ENCODE measurements around the gene DDX31.

Gene DDX31

DNA sequence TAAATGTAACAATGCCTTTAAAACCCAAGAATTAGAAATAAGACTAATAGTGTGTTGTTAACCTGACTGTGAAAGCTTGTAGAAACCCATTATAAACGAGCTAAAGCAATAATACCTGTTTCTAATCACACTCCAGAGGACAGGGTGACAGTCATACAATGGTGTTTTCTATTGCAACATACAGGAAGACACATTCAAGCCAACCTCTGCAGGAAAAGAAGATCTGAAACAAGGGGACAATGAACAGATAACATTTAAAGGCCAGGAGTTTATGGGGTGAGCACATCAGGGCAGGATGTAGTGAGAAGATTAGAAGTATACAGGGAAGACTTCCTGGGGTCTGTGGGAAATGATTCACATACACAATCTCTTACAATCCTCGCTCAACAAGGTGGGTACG, 73.6 kb downstream of the DDX31 start:
- no peak for DNase-seq (ENCODE audit: low read depth in 2 of 2)

DNA sequence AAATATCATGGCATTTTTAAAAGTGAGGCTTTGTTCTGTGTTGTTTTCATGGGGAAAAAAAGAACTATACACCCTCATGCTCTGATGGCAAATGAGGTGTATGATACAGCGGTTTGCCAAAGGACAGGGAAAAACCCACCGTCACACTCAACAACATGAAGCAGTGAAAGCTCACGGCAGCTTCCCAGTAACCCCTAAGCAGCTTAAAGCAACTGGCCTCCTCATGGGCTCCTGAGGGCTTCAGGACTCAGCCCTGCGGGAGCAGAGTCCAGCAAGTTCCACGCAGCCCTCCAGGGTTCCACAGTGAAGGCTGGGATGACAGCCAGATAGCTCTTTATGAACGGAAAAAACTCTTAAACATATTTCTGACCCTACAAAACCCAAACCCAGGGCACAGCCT, 74.5 kb downstream of the DDX31 start:
- no peak for DNase-seq (ENCODE audit: low read depth in 2 of 2)

DNA sequence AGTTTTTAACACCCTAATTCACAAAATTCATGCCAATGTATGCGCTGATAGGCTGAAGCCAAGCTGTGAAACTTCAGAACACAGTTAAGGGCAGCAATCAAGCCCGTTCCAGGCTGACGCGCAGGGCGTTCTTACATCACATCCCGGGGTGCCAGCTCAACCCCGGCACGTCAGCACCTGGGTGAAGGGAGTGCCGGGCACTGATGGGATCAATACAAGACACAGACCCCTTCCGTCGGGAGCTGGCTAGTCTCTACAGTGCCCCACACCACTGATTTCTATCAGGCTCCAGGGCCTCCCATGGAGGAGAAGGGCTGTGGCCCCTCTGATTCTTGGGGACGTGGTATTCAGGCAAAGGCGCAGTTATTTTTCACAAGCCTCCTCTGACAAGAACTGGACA, 75.4 kb downstream of the DDX31 start:
- DNase-seq (ENCODE audit: low read depth in 2 of 2), result no peak

DNA sequence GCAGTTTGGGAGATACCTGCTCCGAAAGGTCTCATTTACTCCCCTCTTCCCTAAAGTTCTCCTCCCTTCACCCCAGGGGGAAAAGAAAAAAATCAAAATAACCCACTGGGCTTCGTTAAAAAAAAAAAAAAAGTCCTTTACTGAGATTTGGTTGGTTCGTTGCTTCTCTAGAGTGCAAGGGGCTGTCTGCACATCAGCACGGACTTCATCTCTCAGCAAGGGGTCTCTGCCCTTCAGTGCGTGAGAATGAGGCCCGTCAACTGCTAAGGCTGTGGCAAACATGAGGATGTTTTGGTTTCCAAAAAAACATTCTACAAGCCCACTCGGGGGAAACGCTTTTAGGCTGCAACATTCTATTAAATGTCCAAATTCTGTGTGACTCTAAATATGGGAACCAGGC, 77.3 kb downstream of the DDX31 start:
- no peak for DNase-seq (ENCODE audit: low read depth in 2 of 2)

DNA sequence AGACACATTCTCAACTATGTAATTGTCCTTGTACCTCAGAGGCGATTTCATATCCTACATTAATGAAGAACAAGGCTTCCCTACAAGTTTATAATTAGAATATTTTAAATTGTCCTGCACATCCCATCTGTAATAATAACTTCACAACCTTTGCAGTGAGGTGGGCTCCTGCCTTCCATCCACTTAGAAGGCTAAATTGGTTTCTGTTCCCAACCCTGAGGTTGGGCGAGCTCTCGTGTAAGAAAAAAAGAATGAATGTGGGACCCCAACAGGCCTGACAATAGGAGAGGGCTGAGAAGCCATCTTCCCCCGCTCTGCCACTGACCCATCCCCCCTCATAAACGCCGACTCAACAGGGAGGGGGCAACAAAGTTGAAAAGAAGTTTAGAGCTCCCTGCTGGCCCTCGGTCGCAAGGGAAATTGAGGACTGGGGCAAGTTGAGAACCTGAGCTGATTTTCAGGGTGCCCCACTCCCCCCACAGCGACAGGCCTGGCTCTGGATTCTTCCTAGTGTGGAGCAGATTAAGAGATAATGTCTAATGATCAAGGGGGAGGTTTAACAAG, 78.0 kb downstream of the DDX31 start:
- DNase-seq (ENCODE audit: low read depth in 2 of 2), result no peak

DNA sequence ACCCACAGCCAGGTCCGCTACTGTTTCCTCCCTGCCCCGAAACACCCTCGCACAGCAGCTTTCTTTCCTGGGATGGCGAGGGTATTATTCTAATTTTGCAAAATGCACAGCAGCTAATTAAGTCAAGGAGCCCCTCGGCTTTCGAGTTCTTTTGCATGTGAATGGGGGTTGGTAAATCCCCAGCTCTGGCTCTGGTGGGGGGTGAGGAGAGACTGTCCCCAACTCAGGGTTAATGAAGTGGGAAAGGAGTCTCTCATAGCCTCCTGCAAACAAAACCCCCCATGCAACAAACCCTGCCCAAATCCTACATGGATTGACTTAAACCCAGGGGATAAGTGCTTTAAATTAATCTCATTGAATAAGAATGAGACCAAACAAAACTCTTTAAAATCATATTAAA, 78.5 kb downstream of the DDX31 start:
- no peak for DNase-seq (ENCODE audit: low read depth in 2 of 2)

DNA sequence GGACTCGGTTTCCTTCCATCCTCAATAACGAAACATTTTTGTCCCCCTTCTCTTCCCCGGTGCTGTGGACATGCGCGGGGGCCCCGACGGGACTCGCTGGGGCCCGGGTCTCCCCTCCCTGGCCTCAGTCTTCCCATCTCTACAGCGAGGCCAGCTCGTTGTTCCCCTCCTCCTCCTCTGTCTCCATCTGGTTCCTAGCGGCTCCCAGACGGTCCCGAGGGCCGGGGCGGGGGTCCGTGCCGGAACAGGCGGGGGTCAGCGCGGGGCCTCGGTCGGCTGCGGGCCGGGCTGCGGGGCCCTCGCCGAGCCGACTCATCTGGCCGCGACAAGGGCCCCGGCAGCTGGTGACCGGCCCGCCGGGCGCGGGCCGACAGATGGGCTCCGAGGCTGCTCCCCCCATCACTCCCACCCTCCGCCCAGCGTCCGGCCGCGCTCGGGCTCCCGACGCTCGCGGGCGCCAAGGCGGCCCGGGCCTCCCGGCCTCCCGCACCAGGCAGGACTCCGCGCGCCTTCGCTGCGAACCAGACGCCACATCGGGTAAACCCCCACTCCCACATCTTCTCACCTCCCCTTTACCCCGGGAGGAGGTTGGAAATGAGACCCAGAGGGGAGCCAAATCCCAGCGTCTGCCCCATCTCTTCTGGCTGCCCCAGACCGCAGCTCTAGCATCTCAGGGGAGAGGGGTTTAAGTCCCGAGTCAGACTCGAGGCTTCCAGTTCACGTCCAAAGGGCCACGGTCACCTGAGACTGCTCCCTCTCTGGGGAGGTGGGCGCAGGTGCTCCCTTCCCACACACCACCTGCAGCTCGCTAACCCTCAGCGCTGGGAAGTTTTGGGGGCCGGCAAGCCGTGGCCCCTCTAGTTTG, 79.2 kb downstream of the DDX31 start:
- no peak for DNase-seq (ENCODE audit: low read depth in 2 of 2)

DNA sequence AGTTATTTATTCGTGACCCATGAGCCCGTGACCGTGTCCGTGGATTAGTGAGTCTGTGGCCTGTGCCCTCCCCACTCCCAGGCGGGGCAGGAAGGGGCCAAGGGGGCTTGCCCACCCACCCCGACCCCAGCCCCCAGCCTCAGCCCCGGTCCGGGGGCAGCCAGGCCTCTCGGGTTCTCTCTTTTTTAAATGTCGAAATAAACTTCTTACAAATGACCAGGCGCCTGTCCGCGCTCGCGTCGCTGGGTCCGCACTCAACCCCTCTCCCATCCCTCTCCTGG, 79.8 kb downstream of the DDX31 start:
- no peak for DNase-seq (ENCODE audit: low read depth in 2 of 2)

DNA sequence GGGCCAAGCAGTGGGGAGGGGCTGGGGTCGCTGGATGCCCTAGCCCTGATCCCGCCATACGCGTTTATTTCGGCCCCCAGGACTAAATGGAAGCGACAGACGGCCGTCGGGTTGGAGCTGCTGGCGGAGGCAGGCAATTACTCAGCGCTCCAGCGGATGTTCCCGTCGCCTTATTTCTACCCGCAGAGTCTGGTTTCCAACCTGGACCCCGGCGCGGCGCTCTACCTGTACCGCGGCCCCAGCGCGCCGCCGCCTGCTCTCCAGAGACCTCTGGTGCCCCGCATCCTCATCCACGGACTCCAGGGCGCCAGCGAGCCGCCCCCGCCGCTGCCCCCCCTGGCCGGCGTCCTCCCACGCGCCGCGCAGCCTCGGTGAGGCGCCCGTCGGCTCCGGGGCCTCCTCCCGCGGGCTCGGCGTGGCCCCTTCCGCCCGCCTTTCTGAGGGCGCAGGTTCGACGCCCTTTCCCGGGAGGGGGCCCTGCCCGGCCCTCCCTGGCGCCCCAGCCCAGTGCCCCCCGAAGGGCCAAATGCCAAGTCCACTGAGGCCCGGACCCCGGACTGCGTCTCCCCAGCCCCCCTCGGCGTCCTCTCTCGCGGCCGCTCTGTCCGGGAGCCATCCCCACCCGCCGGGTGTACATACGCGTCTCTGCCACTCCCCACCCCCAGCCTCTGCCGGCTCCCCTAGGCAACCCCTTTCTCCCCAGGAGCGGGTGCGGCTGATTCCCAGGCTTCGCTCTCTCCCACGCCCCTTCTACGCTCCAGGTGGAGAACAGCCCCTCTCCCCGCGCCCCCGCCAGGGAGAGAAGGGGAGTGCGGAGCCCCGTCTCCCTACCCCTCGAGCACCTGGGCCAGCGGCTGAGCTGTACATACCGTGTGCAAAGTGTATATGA, 80.4 kb downstream of the DDX31 start:
- no peak for DNase-seq (ENCODE audit: low read depth in 2 of 2)

DNA sequence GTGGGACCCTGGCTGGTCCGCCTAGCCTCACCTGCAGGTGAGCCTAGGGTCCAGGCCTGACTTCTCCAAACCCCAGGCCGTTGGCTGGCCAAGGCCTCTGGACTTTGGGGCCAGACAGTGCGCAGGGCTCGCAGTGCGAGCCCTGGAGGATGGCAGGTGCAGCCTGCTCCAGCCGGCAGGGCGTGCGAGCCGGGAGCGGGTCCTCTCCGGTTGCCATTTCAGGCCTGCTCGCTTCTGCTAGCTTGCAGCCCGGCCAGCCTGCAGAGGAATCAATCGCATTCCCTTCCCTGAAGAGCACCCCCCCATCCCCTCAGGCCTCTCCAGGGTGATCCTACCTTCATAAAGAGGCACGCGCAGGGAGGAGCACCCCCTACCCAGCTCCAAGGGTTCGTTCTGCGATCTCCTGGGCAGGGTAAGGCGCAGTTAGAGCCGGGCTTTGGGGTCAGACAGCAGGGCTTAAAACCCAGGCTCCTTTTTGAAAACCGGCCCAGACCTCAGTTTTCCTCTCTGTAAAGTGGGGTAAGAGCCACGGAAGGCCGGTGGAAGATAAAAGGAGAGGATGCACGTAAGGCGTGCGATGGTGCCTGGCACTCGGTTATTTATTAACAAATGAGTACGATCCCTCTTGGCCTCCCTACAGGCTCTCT, 81.2 kb downstream of the DDX31 start:
- no peak for DNase-seq (ENCODE audit: low read depth in 2 of 2)

DNA sequence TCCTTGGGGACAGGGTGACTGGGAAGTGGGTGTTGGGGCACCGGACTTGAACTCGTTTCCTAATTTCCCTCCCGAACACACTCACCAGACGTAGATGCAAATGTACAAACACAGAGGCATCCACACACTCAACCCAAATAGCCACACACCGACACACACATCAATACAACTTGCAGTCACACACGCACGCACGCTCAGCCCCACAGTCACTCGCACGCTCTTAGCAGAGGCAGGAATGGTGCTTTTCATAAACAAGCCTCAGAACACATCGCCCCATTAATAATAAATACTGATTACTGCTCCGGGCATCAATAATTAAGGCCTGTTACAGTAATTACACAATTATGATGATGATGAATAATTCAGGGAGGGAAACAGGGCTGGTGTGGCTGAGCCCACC, 81.7 kb downstream of the DDX31 start:
- DNase-seq (ENCODE audit: low read depth in 2 of 2), result no peak

DNA sequence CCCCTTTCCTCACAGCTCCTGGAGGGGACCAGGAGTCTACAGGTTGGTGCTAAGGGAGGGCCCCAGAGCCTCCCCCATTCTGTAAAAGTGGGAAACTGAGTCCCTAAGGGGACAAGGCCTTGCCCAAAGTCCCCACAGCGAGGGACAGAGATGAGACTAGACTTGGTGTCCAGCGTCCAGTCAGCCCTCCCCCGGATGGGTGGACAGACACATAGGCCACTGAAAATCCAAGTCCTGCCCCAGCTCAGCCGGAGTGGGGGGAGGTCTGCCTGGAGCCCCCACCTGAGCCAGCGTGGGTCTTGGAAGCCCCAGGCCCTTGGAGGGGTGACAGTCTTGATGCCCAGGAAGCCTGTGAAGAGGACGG, 82.2 kb downstream of the DDX31 start:
- DNase-seq (ENCODE audit: low read depth in 2 of 2), result no peak

DNA sequence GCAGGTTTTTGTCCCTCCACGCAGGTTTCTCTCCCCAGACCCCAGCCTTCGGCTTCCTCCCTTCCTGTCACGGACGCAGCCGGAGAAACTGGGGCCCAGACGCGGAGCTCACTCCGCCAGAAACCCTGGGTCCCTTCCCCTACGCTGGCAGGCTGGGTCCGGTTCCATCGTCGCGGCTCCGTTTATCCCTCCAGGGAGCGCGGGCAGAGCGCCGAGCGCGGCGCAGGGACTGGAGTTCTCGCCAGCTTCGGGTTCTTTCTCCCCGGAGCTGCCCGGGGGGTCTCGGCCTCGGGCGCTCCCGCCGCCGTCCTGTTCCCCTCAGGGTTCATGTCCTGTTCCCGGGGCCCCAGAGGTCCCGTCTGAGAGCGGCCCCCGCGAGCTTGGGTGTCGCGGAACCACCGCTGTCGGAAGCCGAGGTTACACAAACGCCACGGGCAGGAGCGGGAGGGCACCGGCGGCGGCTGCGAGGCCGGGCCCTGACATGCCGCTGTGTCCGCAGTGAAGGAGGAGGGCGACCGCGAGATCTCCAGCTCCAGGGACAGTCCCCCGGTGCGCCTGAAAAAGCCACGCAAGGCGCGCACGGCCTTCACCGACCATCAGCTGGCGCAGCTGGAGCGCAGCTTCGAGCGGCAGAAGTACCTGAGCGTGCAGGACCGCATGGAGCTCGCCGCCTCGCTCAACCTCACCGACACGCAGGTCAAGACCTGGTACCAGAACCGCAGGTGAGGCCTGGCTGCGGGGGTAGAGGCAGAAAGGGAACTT, 82.8 kb downstream of the DDX31 start:
- no peak for DNase-seq (ENCODE audit: low read depth in 2 of 2)

DNA sequence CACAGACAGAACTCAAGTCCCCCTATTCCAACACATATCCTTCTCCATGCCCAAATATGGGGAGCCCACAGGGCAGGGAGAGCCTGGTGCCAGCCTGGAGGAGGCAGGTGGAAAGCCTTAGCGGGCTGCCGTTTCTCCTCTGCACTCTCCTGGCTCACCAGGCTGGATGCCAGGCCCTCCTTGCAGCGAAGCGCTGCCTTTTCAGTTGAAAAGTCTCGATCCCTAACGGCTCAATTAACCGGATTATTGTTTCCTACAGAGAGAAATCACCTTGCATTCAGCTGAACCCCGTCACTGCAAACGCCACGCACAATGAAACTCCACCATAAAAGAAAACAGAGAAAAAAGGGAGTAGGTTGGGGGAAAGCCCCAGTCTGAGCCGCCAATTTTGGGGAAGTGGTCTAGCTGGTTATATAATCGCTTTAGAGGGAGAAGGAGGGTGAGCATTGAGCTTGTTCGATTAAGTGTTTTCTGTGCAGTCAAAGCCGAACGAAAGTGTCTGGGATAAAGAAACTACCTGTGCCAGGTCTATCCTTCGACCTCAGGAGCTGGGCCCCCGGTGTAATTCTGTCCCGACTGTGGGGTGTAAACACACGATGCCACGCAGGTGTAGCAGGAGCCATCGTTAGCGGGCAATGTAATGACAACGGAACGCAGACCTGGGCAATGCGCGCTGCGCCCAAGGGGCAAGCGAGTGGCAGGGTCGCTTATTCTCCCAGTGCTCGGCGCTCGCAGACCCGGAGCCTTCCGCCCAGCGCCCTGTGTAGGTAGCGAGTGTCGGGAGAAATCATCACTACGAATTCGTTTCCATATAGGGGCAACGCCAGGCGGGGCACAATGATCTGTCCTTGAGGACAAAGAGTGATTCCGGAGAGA, 83.6 kb downstream of the DDX31 start:
- DNase-seq (ENCODE audit: low read depth in 2 of 2), result no peak

DNA sequence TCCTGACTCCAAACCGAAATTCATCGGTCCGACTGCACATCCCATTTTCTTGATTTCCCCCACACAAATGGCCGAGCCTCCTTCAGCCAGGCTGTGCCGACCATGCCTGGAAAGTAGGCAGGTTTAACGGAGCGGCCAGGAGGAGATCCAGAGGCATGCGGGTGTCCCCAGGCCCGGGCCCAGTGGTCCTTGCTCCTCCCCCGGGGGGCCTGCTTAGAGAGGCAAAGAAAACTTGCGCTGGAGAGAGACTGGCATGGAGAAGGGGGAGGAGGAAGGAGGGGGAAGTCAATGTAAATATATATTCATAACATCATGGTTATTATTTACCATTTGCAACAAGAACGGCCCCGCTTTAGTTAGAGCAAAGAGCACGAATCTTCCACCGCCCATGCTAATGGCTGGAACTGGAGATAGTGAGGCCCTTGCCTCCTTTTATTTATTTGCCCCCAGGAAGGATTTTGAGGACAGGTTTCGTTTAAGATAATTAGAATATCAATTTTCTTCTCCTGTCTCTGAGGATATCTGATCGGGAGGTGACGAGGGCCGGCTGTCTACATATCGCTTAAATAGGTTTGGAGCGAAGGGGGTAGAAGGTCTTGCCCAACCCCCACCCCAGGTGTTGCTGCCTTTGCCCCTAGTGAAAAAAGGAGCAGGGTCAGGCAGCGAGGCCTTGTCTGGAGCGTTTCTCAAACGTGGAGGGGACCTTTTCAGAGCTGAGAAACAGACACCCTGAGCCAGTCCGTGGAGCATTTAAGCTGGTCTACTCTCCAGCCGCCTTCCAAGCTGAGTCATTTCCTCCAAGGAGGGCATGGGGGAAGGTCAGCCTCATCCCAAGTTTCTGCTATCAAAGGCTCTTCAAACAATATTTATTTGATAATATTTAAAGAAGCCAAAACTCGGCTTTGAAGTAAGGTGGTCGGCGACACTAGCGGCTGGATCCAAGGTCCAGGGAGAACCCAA, 84.9 kb downstream of the DDX31 start:
- no peak for DNase-seq (ENCODE audit: low read depth in 2 of 2)

DNA sequence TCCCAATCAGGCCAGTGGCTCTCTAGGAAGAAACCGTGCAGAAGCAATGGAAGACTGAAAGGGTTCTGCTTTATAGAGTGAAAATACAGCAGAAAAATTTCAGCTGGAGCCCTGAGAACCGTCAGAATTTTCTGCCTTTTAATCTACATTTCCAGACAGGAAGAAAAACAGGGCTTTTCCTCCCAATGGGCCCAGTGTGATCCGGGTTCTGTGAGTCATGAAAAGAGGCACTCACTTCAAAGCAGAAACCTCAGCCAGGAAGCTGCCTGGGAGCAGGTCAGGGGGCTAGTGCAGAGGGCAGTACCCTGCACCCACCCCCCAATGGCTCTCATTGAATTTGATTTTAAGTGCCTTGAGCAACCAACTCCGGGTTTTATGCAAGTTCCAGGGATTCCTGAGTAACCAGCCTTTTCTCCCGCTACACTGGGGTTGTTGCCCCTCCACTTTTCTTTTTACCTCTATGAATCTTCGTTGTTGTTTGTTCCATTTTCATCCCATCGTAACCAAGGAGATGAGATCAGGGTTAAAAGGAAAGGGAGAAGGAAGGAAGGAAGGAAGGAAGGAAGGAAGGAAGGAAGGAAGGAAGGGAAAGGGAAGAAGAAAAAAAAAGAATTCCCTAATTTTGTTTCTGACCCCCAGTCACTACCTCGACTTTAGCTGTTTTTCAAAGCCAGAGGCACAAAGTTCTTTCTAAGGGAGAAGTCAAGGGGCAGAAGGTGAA, 86.0 kb downstream of the DDX31 start:
- DNase-seq (ENCODE audit: low read depth in 2 of 2), result no peak

DNA sequence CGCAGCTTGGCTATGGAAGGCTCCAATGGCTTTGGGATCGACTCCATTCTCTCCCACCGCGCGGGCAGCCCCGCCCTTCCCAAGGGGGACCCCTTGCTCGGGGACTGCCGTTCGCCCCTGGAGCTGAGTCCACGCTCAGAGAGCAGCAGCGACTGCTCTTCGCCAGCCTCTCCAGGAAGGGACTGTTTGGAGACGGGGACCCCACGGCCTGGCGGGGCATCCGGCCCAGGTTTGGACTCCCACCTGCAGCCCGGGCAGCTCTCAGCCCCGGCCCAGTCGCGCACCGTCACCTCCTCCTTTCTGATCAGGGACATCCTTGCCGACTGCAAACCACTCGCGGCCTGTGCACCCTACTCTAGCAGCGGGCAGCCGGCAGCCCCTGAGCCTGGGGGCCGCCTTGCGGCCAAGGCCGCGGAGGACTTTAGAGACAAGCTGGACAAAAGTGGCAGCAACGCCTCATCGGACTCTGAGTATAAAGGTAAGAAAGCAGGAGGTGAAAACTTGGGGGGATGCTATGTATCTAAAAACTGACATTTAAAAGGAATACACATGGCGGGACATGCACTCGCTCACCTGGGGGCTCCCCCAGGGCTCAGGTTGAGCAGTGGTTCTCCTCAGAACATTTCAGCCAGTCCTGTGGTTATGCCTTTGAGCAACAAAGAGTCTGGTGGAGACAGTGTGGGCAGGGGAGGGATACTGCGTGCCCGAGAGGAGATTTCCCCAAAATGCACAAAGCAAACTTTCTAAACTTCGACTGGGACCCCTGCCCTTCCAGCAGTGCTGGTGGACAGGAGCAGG, 86.8 kb downstream of the DDX31 start:
- no peak for DNase-seq (ENCODE audit: low read depth in 2 of 2)

DNA sequence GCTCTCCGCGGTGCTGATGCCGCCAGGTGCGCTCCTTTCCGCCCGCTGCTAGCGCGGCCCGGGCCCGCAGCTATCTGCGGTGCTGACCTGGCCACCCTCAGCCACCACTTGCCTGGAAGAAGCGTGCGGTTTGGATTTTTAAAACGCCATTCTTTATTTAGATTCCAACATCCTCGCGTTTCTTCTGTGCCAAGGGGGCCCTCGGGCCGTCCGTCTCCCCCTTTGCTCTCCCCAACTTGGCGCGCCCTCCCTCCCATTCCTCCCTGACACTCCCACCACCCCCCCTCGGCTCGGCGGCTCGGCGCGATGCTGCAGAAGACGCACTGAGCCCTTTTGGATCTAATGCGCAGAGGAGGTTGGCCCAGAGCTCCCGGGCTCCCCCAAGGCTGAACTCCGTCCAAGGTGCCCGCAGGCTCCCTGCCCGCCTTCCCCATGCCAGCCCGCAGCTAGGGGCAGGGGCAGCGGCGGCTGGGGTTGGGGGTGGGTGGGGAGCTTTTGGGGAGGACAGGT, 87.5 kb downstream of the DDX31 start, which contains the start of gene BARHL1:
Gene BARHL1 (plus strand): TSS at position 331 of the 510 bp plus-strand sequence. CDS start 192 bp downstream, outside the sequence.
- DNase-seq (ENCODE audit: low read depth in 2 of 2), result no peak

All from stimulated activated CD8-positive, alpha-beta memory T cell treated with anti-CD3 and anti-CD28 coated beads, Interleukin-7, amount 100 ng/mL, for 1 hour (primary cell).